Testis (tissue), 2 donors: ENCODE measurements around the gene ZNF804A.

Experiments used
- POLR2A ChIP-seq: fragments of 450-650 bp; IDR thresholded peaks from one replicate; pipeline ENCODE4 v1.6.1; 2017; ENCODE audit warnings: antibody characterized with exemption, mild to moderate bottlenecking, moderate library complexity
- TF ChIP-seq, protein P1 (sequence below), 3 experiments: fragments of 450-650 bp in 2 of 3; fragments of 200-600 bp in 1 of 3; sonication (generic) in 1 of 3; IDR thresholded peaks; one replicate each; pipeline ENCODE4 v1.5.1; 2016 to 2019; ENCODE audit warnings: antibody characterized with exemption in 3 of 3, mild to moderate bottlenecking in 2 of 3, moderate library complexity in 1 of 3

DNA sequence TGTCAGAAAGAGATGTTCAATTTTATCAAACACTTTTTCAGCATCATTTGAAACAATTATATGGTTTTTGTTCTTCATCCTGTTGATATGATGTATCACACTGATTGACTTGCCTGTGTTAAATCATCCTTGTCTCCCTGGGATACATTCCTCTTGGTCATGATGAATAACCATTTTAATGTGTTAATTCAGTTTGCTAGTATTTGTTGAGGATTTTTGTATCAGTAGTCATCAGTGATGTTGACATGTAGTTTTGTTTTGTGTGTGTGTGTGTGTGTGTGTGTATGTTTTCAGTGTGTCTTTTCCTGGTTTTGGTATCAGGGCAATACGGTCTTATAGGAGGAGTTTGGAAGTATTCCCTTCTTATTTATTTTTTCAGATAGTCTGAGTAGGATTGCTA, 325.4 kb downstream of the ZNF804A start:
- TF ChIP-seq, protein P1, sequence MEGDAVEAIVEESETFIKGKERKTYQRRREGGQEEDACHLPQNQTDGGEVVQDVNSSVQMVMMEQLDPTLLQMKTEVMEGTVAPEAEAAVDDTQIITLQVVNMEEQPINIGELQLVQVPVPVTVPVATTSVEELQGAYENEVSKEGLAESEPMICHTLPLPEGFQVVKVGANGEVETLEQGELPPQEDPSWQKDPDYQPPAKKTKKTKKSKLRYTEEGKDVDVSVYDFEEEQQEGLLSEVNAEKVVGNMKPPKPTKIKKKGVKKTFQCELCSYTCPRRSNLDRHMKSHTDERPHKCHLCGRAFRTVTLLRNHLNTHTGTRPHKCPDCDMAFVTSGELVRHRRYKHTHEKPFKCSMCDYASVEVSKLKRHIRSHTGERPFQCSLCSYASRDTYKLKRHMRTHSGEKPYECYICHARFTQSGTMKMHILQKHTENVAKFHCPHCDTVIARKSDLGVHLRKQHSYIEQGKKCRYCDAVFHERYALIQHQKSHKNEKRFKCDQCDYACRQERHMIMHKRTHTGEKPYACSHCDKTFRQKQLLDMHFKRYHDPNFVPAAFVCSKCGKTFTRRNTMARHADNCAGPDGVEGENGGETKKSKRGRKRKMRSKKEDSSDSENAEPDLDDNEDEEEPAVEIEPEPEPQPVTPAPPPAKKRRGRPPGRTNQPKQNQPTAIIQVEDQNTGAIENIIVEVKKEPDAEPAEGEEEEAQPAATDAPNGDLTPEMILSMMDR (IDR thresholded peaks at IDR 0.05): no peak
- TF ChIP-seq POLR2A: no peak
